Fibroblast of villous mesenchyme (primary cell): ENCODE data around the gene DNM1. TPM values are rescaled to one million over a fixed set of nuclear protein-coding genes. Genes with fewer than 3 reads are reported as not detected.

Source experiments
- DNase-seq: peaks from one replicate; pipeline ENCODE4 v3.0.0-alpha.2; 2010; ENCODE audit warnings: low read depth
- H3K4me3 ChIP-seq: 2 replicates; pipeline ENCODE4 v1.5.1; 2011; ENCODE audit warnings: low read depth, mild to moderate bottlenecking, low read length
- CTCF ChIP-seq: IDR thresholded peaks from 2 replicates; pipeline ENCODE4 v1.5.1; 2012; ENCODE audit warnings: low read depth, mild to moderate bottlenecking, low read length; ENCODE audit not compliant: insufficient read depth
- total RNA-seq: library from RNA; depleted of rRNA; stranded (reverse); fragments of >200 nt; gene quantifications from 2 replicates; pipeline ENCODE4 v1.2.3, GENCODE V29; 2012

The DNM1 gene
- total RNA-seq, 1 donor, result 15.5 TPM

- no peak for TF ChIP-seq CTCF
- H3K4me3 ChIP-seq, result no peak overlapping the region
- no peak for DNase-seq
These were observed 10.7 kb downstream of the DNM1 start for GRCh38 chr9:128213746-128214497.

GRCh38 chr9:128214571-128215490 is 11.7 kb downstream of the DNM1 start:
- no peak for DNase-seq
- TF ChIP-seq CTCF, result no peak
- H3K4me3 ChIP-seq, result no peak overlapping the region

- peak; percentile 88 for DNase-seq
- no peak for TF ChIP-seq CTCF
- H3K4me3 ChIP-seq, result no peak overlapping the region
These were observed 12.6 kb downstream of the DNM1 start for GRCh38 chr9:128215491-128216409.

- TF ChIP-seq CTCF, result no peak
- no peak overlapping the region for H3K4me3 ChIP-seq
- peak; percentile 11 for DNase-seq
These were observed 13.8 kb downstream of the DNM1 start for GRCh38 chr9:128216781-128217553.

- TF ChIP-seq CTCF, result no peak
- peak overlapping the region; percentile 47 for H3K4me3 ChIP-seq
- DNase-seq, result no peak
These were observed 15.0 kb downstream of the DNM1 start for GRCh38 chr9:128218172-128218517.
